ENCODE results near the gene GXYLT1. TPM values are rescaled to one million over a fixed set of nuclear protein-coding genes. Genes with fewer than 3 reads are reported as not detected.

Gene GXYLT1
- total and polyA plus RNA-seq, 2 donors (not counting 3 experiments of a cell fraction or from before 2014, with no cell fraction given): 6.8 to 23.0 TPM

- no peaks in the 10 kb centered on the region for H3K36me3 ChIP-seq (ENCODE audit: control insufficient read depth in 2 of 2, extremely low read depth in 1 of 2, insufficient read depth in 2 of 2, low read length in 2 of 2)
- no peak overlapping the region for H3K9ac ChIP-seq (replicated peaks; ENCODE audit: extremely low read depth, insufficient read depth, low read length)
- dilution Hi-C loops (cut with MboI; ENCODE audit: extremely low pct_ligation_motif_present, low sequenced_read_pairs) (no loop called here), intact Hi-C loops (cut with micrococcal nuclease) (loop anchor here (2.0 to 5.0 kb wide), 2 partner anchors 827 to 1157 kb away; no protein-coding TSS in a partner anchor)
- H3K9me3 ChIP-seq (replicated peaks; ENCODE audit: control insufficient read depth, insufficient read depth, low read length): no peaks in the 10 kb centered on the region
- H3K4me2 ChIP-seq (ENCODE audit: insufficient read depth, low read length): no peak overlapping the region
- TF ChIP-seq GATA2 (IDR thresholded peaks at IDR 0.05; ENCODE audit: insufficient read depth, insufficient read length, low read depth, low read length): no peak
- TF ChIP-seq, protein P1, sequence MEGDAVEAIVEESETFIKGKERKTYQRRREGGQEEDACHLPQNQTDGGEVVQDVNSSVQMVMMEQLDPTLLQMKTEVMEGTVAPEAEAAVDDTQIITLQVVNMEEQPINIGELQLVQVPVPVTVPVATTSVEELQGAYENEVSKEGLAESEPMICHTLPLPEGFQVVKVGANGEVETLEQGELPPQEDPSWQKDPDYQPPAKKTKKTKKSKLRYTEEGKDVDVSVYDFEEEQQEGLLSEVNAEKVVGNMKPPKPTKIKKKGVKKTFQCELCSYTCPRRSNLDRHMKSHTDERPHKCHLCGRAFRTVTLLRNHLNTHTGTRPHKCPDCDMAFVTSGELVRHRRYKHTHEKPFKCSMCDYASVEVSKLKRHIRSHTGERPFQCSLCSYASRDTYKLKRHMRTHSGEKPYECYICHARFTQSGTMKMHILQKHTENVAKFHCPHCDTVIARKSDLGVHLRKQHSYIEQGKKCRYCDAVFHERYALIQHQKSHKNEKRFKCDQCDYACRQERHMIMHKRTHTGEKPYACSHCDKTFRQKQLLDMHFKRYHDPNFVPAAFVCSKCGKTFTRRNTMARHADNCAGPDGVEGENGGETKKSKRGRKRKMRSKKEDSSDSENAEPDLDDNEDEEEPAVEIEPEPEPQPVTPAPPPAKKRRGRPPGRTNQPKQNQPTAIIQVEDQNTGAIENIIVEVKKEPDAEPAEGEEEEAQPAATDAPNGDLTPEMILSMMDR (IDR thresholded peaks at IDR 0.05; ENCODE audit: extremely low read depth in 1 of 2, insufficient read depth in 1 of 2, low read depth in 1 of 2, low read length in 2 of 2): peak in 1 of 2 donors; percentile 5
- no peak for TF ChIP-seq POLR2A (IDR thresholded peaks at IDR 0.05; ENCODE audit: low read depth, low read length)
- TF ChIP-seq, protein P2, sequence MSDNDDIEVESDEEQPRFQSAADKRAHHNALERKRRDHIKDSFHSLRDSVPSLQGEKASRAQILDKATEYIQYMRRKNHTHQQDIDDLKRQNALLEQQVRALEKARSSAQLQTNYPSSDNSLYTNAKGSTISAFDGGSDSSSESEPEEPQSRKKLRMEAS (IDR thresholded peaks at IDR 0.05; ENCODE audit: insufficient read depth, insufficient read length): no peak
- no peaks in the 10 kb centered on the region for H3K79me2 ChIP-seq (ENCODE audit: control insufficient read depth, insufficient read depth, low read length)
- CTCF ChIA-PET: interaction anchor here (0.6 to 1.8 kb wide), 16 partner anchors 9 to 1234 kb away, joined by 3 to 17 read pairs (median 4); no protein-coding TSS in a partner anchor
- DNase-seq (ENCODE audit: low read depth, low spot score) (no peak), FAIRE-seq (no peak)
- POLR2A ChIA-PET: no interaction called here
- H3K27me3 ChIP-seq (ENCODE audit: control insufficient read depth in 2 of 2, insufficient read depth in 2 of 2, low read length in 2 of 2): no peaks in the 10 kb centered on the region
- H3K4me1 ChIP-seq (ENCODE audit: control insufficient read depth, extremely low read depth, insufficient read depth, low read length): no peaks in the 10 kb centered on the region
- no peak overlapping the region for H2AFZ ChIP-seq (ENCODE audit: low read depth, low read length)
- H3K9me1 ChIP-seq (replicated peaks; ENCODE audit: control insufficient read depth, extremely low read depth, insufficient read depth, low read length): no peaks in the 10 kb centered on the region
- BruUV-seq (replicated peaks): no TSS peak
- no peak overlapping the region for H3K27ac ChIP-seq (ENCODE audit: insufficient read depth, low read depth, low read length)
- H4K20me1 ChIP-seq (replicated peaks; ENCODE audit: control insufficient read depth, extremely low read depth, insufficient read depth, low read length): no peaks in the 10 kb centered on the region
- no peak overlapping the region for H3K4me3 ChIP-seq (replicated peaks in 1 of 3; ENCODE audit: insufficient read depth in 1 of 3, low read depth in 1 of 3, low read length in 3 of 3)
These were observed 40.6 kb downstream of the GXYLT1 start for GRCh38 chr12:42104087-42104486.

- H3K4me2 ChIP-seq (ENCODE audit: insufficient read depth, low read length): no peak overlapping the region
- no peak overlapping the region for H3K27ac ChIP-seq (ENCODE audit: insufficient read depth, low read depth, low read length)
- no peaks in the 10 kb centered on the region for H4K20me1 ChIP-seq (replicated peaks; ENCODE audit: control insufficient read depth, extremely low read depth, insufficient read depth, low read length)
- H3K9me3 ChIP-seq (replicated peaks; ENCODE audit: control insufficient read depth, insufficient read depth, low read length): no peaks in the 10 kb centered on the region
- H3K4me3 ChIP-seq (replicated peaks in 1 of 3; ENCODE audit: insufficient read depth in 1 of 3, low read depth in 1 of 3, low read length in 3 of 3): no peak overlapping the region
- dilution Hi-C loops (cut with MboI; ENCODE audit: extremely low pct_ligation_motif_present, low sequenced_read_pairs): no loop called here
- TF ChIP-seq, protein P1 (IDR thresholded peaks at IDR 0.05; ENCODE audit: extremely low read depth in 1 of 2, insufficient read depth in 1 of 2, low read depth in 1 of 2, low read length in 2 of 2): no peak
- no peak for TF ChIP-seq FOS (IDR thresholded peaks at IDR 0.05; ENCODE audit: borderline replicate concordance, insufficient read depth, low read length)
- TF ChIP-seq POLR2AphosphoS5 (IDR thresholded peaks at IDR 0.05; ENCODE audit: insufficient read depth, low read depth, low read length): no peak
- TF ChIP-seq, protein P2 (IDR thresholded peaks at IDR 0.05; ENCODE audit: insufficient read depth, insufficient read length): no peak
- TF ChIP-seq POLR2A (IDR thresholded peaks at IDR 0.05; ENCODE audit: low read depth, low read length): no peak
- TF ChIP-seq EZH2 (IDR thresholded peaks at IDR 0.05; ENCODE audit: borderline replicate concordance, low read depth, low read length, severe bottlenecking): no peak
- TF ChIP-seq JUN (IDR thresholded peaks at IDR 0.05; ENCODE audit: borderline replicate concordance, insufficient read depth, insufficient read length, low read depth): no peak
- TF ChIP-seq MYC (IDR thresholded peaks at IDR 0.05; ENCODE audit: low read depth, low read length): no peak
- no peak for TF ChIP-seq GATA2 (IDR thresholded peaks at IDR 0.05; ENCODE audit: insufficient read depth, insufficient read length, low read depth, low read length)
- no peak overlapping the region for H3K9ac ChIP-seq (replicated peaks; ENCODE audit: extremely low read depth, insufficient read depth, low read length)
- DNase-seq (ENCODE audit: low read depth, low spot score) (no peak), FAIRE-seq (no peak)
- H3K36me3 ChIP-seq (ENCODE audit: control insufficient read depth in 2 of 2, extremely low read depth in 1 of 2, insufficient read depth in 2 of 2, low read length in 2 of 2): no peaks in the 10 kb centered on the region
- no peaks in the 10 kb centered on the region for H3K4me1 ChIP-seq (ENCODE audit: control insufficient read depth, extremely low read depth, insufficient read depth, low read length)
- H3K9me1 ChIP-seq (replicated peaks; ENCODE audit: control insufficient read depth, extremely low read depth, insufficient read depth, low read length): no peaks in the 10 kb centered on the region
- ChIA-PET POLR2A (no interaction called here), CTCF (interaction anchor here (0.6 to 0.8 kb wide), 3 partner anchors 9 to 735 kb away, joined by 3 read pairs; no protein-coding TSS in a partner anchor)
- intact Hi-C loops (cut with micrococcal nuclease): loop anchor here (5.0 kb wide), 1 partner anchor 1156 kb away; no protein-coding TSS in a partner anchor
- H3K27me3 ChIP-seq (ENCODE audit: control insufficient read depth in 2 of 2, insufficient read depth in 2 of 2, low read length in 2 of 2): no peaks in the 10 kb centered on the region
- BruUV-seq (replicated peaks): no TSS peak
- no peaks in the 10 kb centered on the region for H3K79me2 ChIP-seq (ENCODE audit: control insufficient read depth, insufficient read depth, low read length)
- H2AFZ ChIP-seq (ENCODE audit: low read depth, low read length): no peak overlapping the region
These were observed 41.5 kb downstream of the GXYLT1 start for GRCh38 chr12:42103155-42103554.
